HepG2 (cell line): ENCODE measurements around the gene SPATA13. TPM values are rescaled to one million over a fixed set of nuclear protein-coding genes. Genes with fewer than 3 reads are reported as not detected.
A peak's percentile ranks its signal among the peaks of the same experiment; 100 is the strongest.

ENCODE experiments used
- AGO2 ChIP-seq: fragments of 200-400 bp; formaldehyde crosslinking; optimal IDR thresholded peaks from 2 replicates; pipeline ENCODE3; 2017; ENCODE audit warnings: mild to moderate bottlenecking, low read depth, low read length, moderate library complexity
- CREM ChIP-seq, 2 experiments: sonication (generic) in 1 of 2; formaldehyde crosslinking in 1 of 2; IDR thresholded peaks; 2 replicates each; pipeline versions ENCODE4 v1.4.0 to v1.6.1; 2016 to 2020; ENCODE audit warnings: antibody characterized with exemption in 1 of 2, mild to moderate bottlenecking in 1 of 2, missing genetic modification reagents in 1 of 2
- ELF4 ChIP-seq: sonication (generic); formaldehyde crosslinking; IDR thresholded peaks from 2 replicates; pipeline ENCODE4 v1.5.0; 2020; ENCODE audit warnings: missing genetic modification reagents, mild to moderate bottlenecking, moderate library complexity, borderline replicate concordance
- GATAD2A ChIP-seq: IDR thresholded peaks from 2 replicates; pipeline ENCODE4 v1.6.1; 2016
- HMGXB4 ChIP-seq, 2 experiments: sonication (generic) in 1 of 2; formaldehyde crosslinking in 1 of 2; IDR thresholded peaks; 2 replicates each; pipeline versions ENCODE4 v1.4.0 to v1.6.1; 2018 to 2020; ENCODE audit warnings: missing genetic modification reagents in 2 of 2, borderline replicate concordance in 1 of 2, low read depth in 1 of 2, mild to moderate bottlenecking in 1 of 2, missing biosample characterization in 1 of 2
- KLF13 ChIP-seq: sonication (generic); formaldehyde crosslinking; IDR thresholded peaks from 2 replicates; pipeline ENCODE4 v1.4.0; 2020; ENCODE audit warnings: mild to moderate bottlenecking, missing genetic modification reagents
- MAZ ChIP-seq, 2 experiments: sonication (generic) in 1 of 2; formaldehyde crosslinking in 1 of 2; IDR thresholded peaks; 2 replicates each; pipeline versions ENCODE4 v1.5.0 to v1.6.1; 2012 to 2020; ENCODE audit warnings: low read depth in 2 of 2, mild to moderate bottlenecking in 2 of 2, borderline replicate concordance in 1 of 2, improper control_type of control experiment in 1 of 2, low read length in 1 of 2, missing genetic modification reagents in 1 of 2, moderate library complexity in 1 of 2
- NFAT5 ChIP-seq: sonication (generic); formaldehyde crosslinking; IDR thresholded peaks from 2 replicates; pipeline ENCODE4 v1.4.0; 2020; ENCODE audit warnings: missing genetic modification reagents
- NFATC3 ChIP-seq: sonication (generic); formaldehyde crosslinking; IDR thresholded peaks from 2 replicates; pipeline ENCODE4 v1.5.1; 2020; ENCODE audit warnings: mild to moderate bottlenecking, missing genetic modification reagents
- NFIB ChIP-seq: sonication (generic); formaldehyde crosslinking; IDR thresholded peaks from 2 replicates; pipeline ENCODE4 v1.9.0; 2021; ENCODE audit warnings: missing genetic modification reagents, mild to moderate bottlenecking, borderline replicate concordance
- SAP130 ChIP-seq: IDR thresholded peaks from 2 replicates; pipeline ENCODE4 v1.6.1; 2016; ENCODE audit warnings: low read depth
- ZEB1 ChIP-seq: IDR thresholded peaks from 2 replicates; pipeline ENCODE4 v1.6.1; 2012; ENCODE audit warnings: mild to moderate bottlenecking, low read depth, inconsistent platforms; ENCODE audit not compliant: insufficient replicate concordance
- ZNF17 ChIP-seq: sonication (generic); formaldehyde crosslinking; IDR thresholded peaks from 2 replicates; pipeline ENCODE4 v1.5.0; 2020; ENCODE audit warnings: mild to moderate bottlenecking, missing genetic modification reagents
- ZNF235 ChIP-seq: sonication (generic); formaldehyde crosslinking; IDR thresholded peaks from 2 replicates; pipeline ENCODE4 v1.8.1; 2023; ENCODE audit warnings: mild to moderate bottlenecking, missing genetic modification reagents, borderline replicate concordance
- ZNF414 ChIP-seq: sonication (generic); formaldehyde crosslinking; IDR thresholded peaks from 2 replicates; pipeline ENCODE4 v1.5.0; 2020; ENCODE audit warnings: missing genetic modification reagents
- ZNF530 ChIP-seq: sonication (generic); formaldehyde crosslinking; IDR thresholded peaks from 2 replicates; pipeline ENCODE4 v1.5.0; 2020; ENCODE audit warnings: low read depth, mild to moderate bottlenecking, missing genetic modification reagents
- ZNF556 ChIP-seq: sonication (generic); formaldehyde crosslinking; IDR thresholded peaks from 2 replicates; pipeline ENCODE4 v1.4.0; 2020; ENCODE audit warnings: mild to moderate bottlenecking, missing genetic modification reagents, borderline replicate concordance
- ZNF558 ChIP-seq: sonication (generic); formaldehyde crosslinking; IDR thresholded peaks from 2 replicates; pipeline ENCODE4 v1.9.0; 2022; ENCODE audit warnings: mild to moderate bottlenecking, missing genetic modification reagents, borderline replicate concordance
- ZNF615 ChIP-seq: sonication (generic); formaldehyde crosslinking; IDR thresholded peaks from 2 replicates; pipeline ENCODE4 v1.5.0; 2020; ENCODE audit warnings: mild to moderate bottlenecking, missing genetic modification reagents, borderline replicate concordance
- polyA plus RNA-seq, 8 experiments: library from polyadenylated mRNA; depleted of rRNA in 3 of 8; stranded (reverse) in 7 of 8; unstranded in 1 of 8; fragments of >200 nt; fragmentation: Illumina TruSeq in 4 of 8; extraction: Trizol in 4 of 8; gene quantifications; 2 replicates each; pipeline versions ENCODE4 v1.2.1 to v1.2.3, GENCODE V29; 2011 to 2016; ENCODE audit warnings: low read depth in 4 of 8, missing spikeins in 1 of 8, mixed read lengths in 1 of 8; ENCODE audit not compliant: insufficient read depth in 1 of 8
- total RNA-seq, 5 experiments: library from RNA; depleted of rRNA; stranded (reverse); fragments of >200 nt; fragmentation: Illumina TruSeq; extraction: Trizol; gene quantifications; 2 replicates each; pipeline ENCODE4 v1.2.3, GENCODE V29; 2016; ENCODE audit warnings: low read depth in 1 of 5

Gene SPATA13
- total and polyA plus RNA-seq, 2 of the 13 experiments (the other 11 are each of a cell fraction or from before 2014, with no cell fraction given), result 11.3 to 14.2 TPM

GRCh38 chr13:24217601-24218281 lies 57.2 kb downstream of the SPATA13 start (continued):
- TF ChIP-seq ZEB1 (no peak), ZNF615 (CRISPR knock-in tag) (no peak), ZNF414 (0 out of 2 replicates have a peak, but pooled peaks have one; percentile 56), NFAT5 (CRISPR knock-in tag) (no peak), NFIB (CRISPR knock-in tag) (no peak), NFATC3 (no peak), ZNF17 (CRISPR knock-in tag) (no peak), ZNF235 (CRISPR knock-in tag) (no peak), SAP130 (peak; percentile 84), KLF13 (no peak), ZNF558 (CRISPR knock-in tag) (no peak), HMGXB4 (CRISPR knock-in tag; IDR thresholded peaks at IDR 0.05; ENCODE audit: borderline replicate concordance in 1 of 2, low read depth in 1 of 2) (no peak; a peak in 2 of 4 replicates), MAZ (IDR thresholded peaks at IDR 0.05; ENCODE audit: borderline replicate concordance, low read depth, low read length) (no peak), MAZ (CRISPR knock-in tag; IDR thresholded peaks at IDR 0.05; ENCODE audit: low read depth) (peak; percentile 54), GATAD2A (CRISPR knock-in tag) (peak; percentile 62; the same call in 1 of the 2 replicates), ZNF530 (CRISPR knock-in tag) (no peak), AGO2 (no peak), ELF4 (CRISPR knock-in tag) (no peak), ZNF556 (CRISPR knock-in tag) (0 out of 2 replicates have a peak, but pooled peaks have one; percentile 50), CREM (IDR thresholded peaks at IDR 0.05) (no peak), CREM (CRISPR knock-in tag; IDR thresholded peaks at IDR 0.05) (no peak)
